ENCODE results near the gene SLC2A9.

DNA sequence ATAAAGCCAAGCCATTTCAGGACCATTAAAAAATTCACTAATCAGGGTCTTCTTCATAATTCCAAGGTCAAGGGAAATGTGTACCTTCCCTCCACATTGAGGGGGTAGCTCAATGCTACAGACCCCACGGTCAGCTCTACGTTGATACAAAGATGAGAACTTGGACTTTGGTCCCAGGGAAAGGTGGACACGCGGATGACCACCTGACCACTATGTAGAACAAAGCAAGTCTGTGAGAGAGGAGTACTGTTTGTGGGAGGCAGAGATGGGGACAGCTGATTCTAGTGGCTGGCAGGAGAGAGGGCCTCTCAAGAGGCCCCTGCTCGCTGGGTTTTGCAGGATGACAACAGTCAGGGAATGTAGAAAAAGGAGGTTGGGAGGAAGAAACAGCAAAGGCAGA, 58.0 kb downstream of the SLC2A9 start:
- TF ChIP-seq CTCF (conservative IDR thresholded peaks at IDR 0.05; ENCODE audit: low read length) (no peak), EZH2phosphoT487 (IDR thresholded peaks at IDR 0.05; ENCODE audit: borderline replicate concordance, low read depth, low read length) (no peak)

Measured in OCI-LY7 (cell line).